ENCODE results near the gene MIOS. TPM values are rescaled to one million over a fixed set of nuclear protein-coding genes. Genes with fewer than 3 reads are reported as not detected.

Gene MIOS
- total RNA-seq, 2 donors from 2014 or later, result 23.6 to 32.6 TPM

GRCh38 chr7:7562736-7563135, 3.9 kb upstream of the MIOS start:
- no peaks in the 10 kb centered on the region for H3K36me3 ChIP-seq
- H3K27ac ChIP-seq, result no peak overlapping the region
- no peaks in the 10 kb centered on the region for H3K27me3 ChIP-seq (replicated peaks; ENCODE audit: insufficient read depth)
- peaks cover under 1 to 9% of the 10 kb centered on the region in 2 donors for H3K4me1 ChIP-seq (ENCODE audit: control insufficient read depth in 1 of 2, low read depth in 2 of 2)
- H3K9me3 ChIP-seq, result no peaks in the 10 kb centered on the region
- ATAC-seq (ENCODE audit: insufficient number of reproducible peaks, low FRiP score, low read depth), result no peak
- no peak for DNase-seq (ENCODE audit: low spot score)
- no peak overlapping the region for H3K4me3 ChIP-seq
- no peak for TF ChIP-seq CTCF (IDR thresholded peaks at IDR 0.05)

- H3K27ac ChIP-seq, result no peak overlapping the region
- no peaks in the 10 kb centered on the region for H3K36me3 ChIP-seq
- ATAC-seq (ENCODE audit: insufficient number of reproducible peaks, low FRiP score, low read depth) (no peak), DNase-seq (ENCODE audit: low spot score) (no peak)
- no peak overlapping the region for H3K4me3 ChIP-seq
- no peaks in the 10 kb centered on the region for H3K9me3 ChIP-seq
- H3K27me3 ChIP-seq (replicated peaks; ENCODE audit: insufficient read depth), result no peaks in the 10 kb centered on the region
- no peak for TF ChIP-seq CTCF (IDR thresholded peaks at IDR 0.05)
- peaks cover 6 to 14% of the 10 kb centered on the region in 2 donors for H3K4me1 ChIP-seq (ENCODE audit: control insufficient read depth in 1 of 2, low read depth in 2 of 2)
Measured at GRCh38 chr7:7563269-7563668, 3.4 kb upstream of the MIOS start.

GRCh38 chr7:7563813-7564212, 2.9 kb upstream of the MIOS start:
- ATAC-seq (ENCODE audit: insufficient number of reproducible peaks, low FRiP score, low read depth), result no peak

GRCh38 chr7:7564323-7564780, 2.3 kb upstream of the MIOS start:
- ATAC-seq (ENCODE audit: insufficient number of reproducible peaks, low FRiP score, low read depth), result no peak
- Histone ChIP-seq H3K36me3 (no peaks in the 10 kb centered on the region), H3K27me3 (replicated peaks; ENCODE audit: insufficient read depth) (no peaks in the 10 kb centered on the region), H3K4me3 (no peak overlapping the region), H3K4me1 (ENCODE audit: control insufficient read depth in 1 of 2, low read depth in 2 of 2) (peaks cover 9 to 25% of the 10 kb centered on the region in 2 donors), H3K27ac (no peak overlapping the region), H3K9me3 (no peaks in the 10 kb centered on the region)
- TF ChIP-seq CTCF (IDR thresholded peaks at IDR 0.05), result no peak
- DNase-seq (ENCODE audit: low spot score), result no peak

More at GRCh38 chr7:7563813-7564212, 2.9 kb upstream of the MIOS start:
- no peak for DNase-seq (ENCODE audit: low spot score)
- no peaks in the 10 kb centered on the region for H3K27me3 ChIP-seq (replicated peaks; ENCODE audit: insufficient read depth)
- H3K36me3 ChIP-seq, result no peaks in the 10 kb centered on the region
- TF ChIP-seq CTCF (IDR thresholded peaks at IDR 0.05), result no peak
- no peak overlapping the region for H3K27ac ChIP-seq
- peaks cover 9 to 20% of the 10 kb centered on the region in 2 donors for H3K4me1 ChIP-seq (ENCODE audit: control insufficient read depth in 1 of 2, low read depth in 2 of 2)
- H3K4me3 ChIP-seq, result no peak overlapping the region
- no peaks in the 10 kb centered on the region for H3K9me3 ChIP-seq

GRCh38 chr7:7565018-7565680, 1.5 kb upstream of the MIOS start:
- no peak for TF ChIP-seq CTCF (IDR thresholded peaks at IDR 0.05)
- Histone ChIP-seq H3K27ac (no peak overlapping the region), H3K27me3 (replicated peaks; ENCODE audit: insufficient read depth) (no peaks in the 10 kb centered on the region), H3K4me1 (ENCODE audit: control insufficient read depth in 1 of 2, low read depth in 2 of 2) (peaks cover 11 to 33% of the 10 kb centered on the region in 2 donors), H3K9me3 (no peaks in the 10 kb centered on the region), H3K4me3 (no peak overlapping the region), H3K36me3 (no peaks in the 10 kb centered on the region)
- DNase-seq (ENCODE audit: low spot score) (no peak), ATAC-seq (ENCODE audit: insufficient number of reproducible peaks, low FRiP score, low read depth) (no peak)

All from thoracic aorta (tissue), 2 donors.